GM21528 (cell line): ENCODE results near the gene TDRD9.

ENCODE experiments used
- ATAC-seq: cut with Tn5 transposase; IDR thresholded peaks from one replicate; pipeline ENCODE4 v1.9.1; 2021; ENCODE audit warnings: mild to moderate bottlenecking, moderate library complexity; ENCODE audit not compliant: unreplicated experiment, low FRiP score

The TDRD9 gene

DNA sequence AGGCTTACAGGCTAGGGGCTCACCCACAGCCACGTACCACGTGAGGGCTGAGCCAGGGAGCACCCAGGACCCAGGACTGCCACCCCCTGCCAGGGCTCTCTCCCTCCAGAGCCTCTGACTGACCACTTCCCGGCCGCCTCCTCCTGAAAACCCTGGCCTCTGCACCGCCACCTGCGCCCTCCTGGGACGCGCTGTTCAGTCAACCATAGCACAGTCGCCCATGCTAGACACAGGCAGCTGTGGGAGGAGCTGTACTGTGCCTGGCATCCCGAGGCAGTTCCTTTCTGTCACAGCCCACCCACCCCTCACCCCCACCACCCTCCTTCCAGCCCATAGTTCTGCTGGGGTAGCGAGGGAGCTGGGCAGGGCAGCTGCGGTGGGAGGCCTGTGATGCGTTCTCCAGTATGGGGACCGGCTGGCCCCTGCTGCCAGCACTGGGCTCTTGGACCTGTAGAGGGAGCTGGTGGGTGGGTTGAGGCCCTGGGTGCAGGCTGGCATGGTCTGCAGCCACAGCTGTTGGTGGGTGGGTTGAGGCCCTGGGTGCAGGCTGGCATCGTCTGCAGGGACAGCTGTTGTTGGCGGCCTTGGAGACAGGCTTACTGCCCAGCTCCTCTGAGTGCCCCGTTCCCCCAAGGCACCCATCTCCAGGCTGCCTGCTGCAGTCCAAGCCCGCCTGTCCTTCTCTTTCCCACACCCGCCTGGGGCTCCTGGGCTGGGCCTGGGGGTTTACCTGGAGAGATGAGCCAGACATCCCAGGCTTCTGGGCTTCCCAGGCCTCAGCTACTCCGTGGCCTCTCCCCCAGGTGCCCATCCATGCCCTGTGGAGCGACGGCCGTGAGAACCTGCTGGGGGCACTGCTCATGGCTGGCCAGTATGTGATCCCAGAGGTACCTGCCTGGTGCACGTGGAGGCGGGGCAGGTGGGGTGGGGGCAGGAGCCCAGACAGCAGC is 168.8 kb downstream of the TDRD9 start:
- no peak for ATAC-seq

- no peak for ATAC-seq
Observed at GRCh38 chr14:104098272-104099095, 170.2 kb downstream of the TDRD9 start.

DNA sequence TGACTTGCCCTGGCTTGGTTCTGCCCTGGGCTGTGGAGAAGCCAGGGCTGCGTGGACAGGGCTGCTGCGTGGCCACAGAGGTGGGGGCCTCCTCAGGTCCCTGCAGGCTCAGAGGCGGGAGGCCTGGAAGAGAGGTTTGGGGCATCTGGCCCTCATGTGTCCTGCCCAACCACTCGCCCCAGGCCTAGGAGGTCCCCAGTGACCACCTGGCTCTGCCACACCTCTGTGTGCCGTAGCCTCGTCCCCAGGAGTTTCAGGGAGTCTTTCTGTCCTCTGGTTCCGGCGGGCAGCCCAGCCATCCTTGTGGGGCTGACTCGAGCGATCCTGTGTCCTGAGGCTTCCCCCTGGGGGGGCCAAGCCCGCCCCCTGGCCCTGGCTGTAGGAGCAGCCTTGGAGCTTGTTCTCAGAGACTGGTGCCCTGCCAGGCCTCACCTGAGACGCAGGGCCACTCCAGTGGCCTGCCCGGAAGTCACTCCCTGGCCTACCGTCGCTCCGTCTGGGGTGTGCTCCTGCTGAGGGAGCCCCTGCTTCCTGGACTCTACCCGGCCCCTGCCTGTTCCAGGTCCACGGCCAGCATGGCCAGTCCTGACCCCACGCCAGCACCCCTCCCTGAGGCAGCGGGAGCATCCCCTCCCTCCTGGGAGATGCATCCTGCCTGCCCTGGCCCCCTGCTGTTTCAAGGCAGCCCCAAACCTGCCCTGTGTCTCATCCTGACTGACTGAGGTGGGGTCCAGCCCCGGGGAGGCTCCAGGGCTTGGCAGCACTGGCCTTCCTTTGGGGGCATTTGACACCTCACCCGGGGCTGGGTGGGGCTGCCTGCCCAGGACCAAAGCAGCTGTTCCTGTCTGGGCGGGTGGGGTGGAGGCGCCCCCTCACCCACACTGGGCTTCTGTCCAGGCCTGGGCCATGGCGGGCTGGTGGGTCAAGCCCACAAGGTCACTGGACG is 171.1 kb downstream of the TDRD9 start:
- no peak for ATAC-seq

- no peak for ATAC-seq
Observed at GRCh38 chr14:104100171-104101085, 172.2 kb downstream of the TDRD9 start.

DNA sequence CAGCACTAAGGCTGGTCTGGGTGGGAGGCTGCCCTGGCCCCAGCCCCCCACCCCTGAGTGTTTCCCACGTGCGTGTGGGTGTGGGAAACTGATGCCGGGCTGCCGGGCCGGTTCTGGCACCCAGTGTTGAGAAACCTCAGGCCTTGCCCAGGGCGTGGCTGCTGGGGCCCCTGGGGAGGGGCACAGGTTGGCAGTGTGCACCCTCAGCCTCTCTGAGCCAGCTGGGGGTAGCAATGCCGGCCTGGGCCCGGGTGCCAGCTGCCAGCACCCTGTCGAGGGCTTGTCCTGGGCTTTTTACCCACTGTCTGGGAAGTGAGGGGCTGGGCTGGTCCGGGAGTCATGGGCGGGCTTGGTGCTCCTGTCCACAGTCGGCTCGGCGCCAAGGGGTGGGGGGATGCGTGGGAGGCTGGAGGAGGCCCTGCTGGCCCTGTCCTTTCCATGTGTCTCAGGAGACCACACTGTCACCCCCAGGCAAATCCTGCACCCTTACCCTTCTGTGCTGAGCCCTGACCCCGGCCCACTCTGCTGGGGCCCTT is 172.9 kb downstream of the TDRD9 start:
- no peak for ATAC-seq

GRCh38 chr14:104101651-104102281 is 173.5 kb downstream of the TDRD9 start:
- no peak for ATAC-seq
